ENCODE measurements around the gene CLDN9. TPM values are rescaled to one million over a fixed set of nuclear protein-coding genes. Genes with fewer than 3 reads are reported as not detected.

The CLDN9 gene
- total and polyA plus RNA-seq, 3 donors from 2014 or later: 0.34 to 0.39 (median 0.37) TPM

DNA sequence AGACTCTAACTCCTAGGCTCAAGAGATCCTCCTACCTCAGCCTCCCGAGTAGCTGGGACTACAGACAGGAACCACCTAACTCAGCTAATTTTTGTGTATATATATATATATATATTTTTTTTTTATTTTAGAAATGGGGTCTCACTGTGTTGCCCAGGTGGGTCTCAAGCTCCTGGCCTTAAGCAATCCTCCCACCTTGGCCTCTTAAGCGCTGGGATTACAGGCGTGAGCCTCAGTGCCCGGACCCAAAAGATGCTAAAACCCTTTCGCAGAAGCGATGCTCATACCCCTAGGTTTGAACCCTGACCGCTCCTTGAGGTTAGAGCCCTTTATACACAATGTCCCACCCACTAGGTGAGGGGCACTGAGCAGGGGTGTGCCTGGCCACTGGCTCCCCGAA, 2.2 kb upstream of the CLDN9 start:
- H3K4me3 ChIP-seq: no peak overlapping the region
- H3K27me3 ChIP-seq: no peaks in the 10 kb centered on the region
- no peak overlapping the region for H3K27ac ChIP-seq
- H3K36me3 ChIP-seq (ENCODE audit: low read depth, missing control alignments): no peaks in the 10 kb centered on the region
- H3K9me3 ChIP-seq: no peaks in the 10 kb centered on the region
- H3K4me1 ChIP-seq: no peaks in the 10 kb centered on the region
- intact Hi-C loops (cut with DNase I; ENCODE audit: low total_unique reads): no loop called here
- 91% methylated on average over 7 to 8 of the region's 8 CpGs for WGBS, 2 donors
- TF ChIP-seq, protein P1, sequence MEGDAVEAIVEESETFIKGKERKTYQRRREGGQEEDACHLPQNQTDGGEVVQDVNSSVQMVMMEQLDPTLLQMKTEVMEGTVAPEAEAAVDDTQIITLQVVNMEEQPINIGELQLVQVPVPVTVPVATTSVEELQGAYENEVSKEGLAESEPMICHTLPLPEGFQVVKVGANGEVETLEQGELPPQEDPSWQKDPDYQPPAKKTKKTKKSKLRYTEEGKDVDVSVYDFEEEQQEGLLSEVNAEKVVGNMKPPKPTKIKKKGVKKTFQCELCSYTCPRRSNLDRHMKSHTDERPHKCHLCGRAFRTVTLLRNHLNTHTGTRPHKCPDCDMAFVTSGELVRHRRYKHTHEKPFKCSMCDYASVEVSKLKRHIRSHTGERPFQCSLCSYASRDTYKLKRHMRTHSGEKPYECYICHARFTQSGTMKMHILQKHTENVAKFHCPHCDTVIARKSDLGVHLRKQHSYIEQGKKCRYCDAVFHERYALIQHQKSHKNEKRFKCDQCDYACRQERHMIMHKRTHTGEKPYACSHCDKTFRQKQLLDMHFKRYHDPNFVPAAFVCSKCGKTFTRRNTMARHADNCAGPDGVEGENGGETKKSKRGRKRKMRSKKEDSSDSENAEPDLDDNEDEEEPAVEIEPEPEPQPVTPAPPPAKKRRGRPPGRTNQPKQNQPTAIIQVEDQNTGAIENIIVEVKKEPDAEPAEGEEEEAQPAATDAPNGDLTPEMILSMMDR (IDR thresholded peaks at IDR 0.05): no peak
- no peak for TF ChIP-seq POLR2A (IDR thresholded peaks at IDR 0.05)
- DNase-seq: no peak

DNA sequence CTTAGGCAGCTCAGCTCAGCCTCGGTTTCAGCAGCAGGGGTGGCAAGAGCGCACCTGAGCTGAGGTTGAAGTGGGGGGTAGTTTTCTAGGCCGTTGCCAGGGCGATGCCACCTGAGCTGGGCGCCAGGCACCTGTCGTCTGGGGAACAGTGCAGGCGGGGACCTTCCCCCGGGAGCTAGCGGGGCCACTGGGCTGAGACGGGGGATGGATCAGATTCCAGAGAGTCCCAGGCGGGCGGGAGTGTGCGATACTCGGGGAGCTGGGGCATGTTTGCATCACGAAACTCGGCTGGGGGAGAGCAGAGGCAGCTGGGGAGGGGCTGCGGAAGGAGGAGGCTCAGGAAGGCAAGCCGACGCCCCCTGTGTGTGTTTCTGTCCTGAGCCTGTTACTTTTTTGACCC, 477 bp upstream of the CLDN9 start:
- no peak for DNase-seq
- intact Hi-C loops (cut with DNase I; ENCODE audit: low total_unique reads): no loop called here
- no peak for TF ChIP-seq POLR2A (IDR thresholded peaks at IDR 0.05)
- TF ChIP-seq, protein P1 (IDR thresholded peaks at IDR 0.05): no peak
- Histone ChIP-seq H3K4me1 (no peaks in the 10 kb centered on the region), H3K9me3 (no peaks in the 10 kb centered on the region), H3K27ac (no peak overlapping the region), H3K36me3 (ENCODE audit: low read depth, missing control alignments) (no peaks in the 10 kb centered on the region), H3K4me3 (no peak overlapping the region), H3K27me3 (no peaks in the 10 kb centered on the region)
- WGBS, 2 donors: 28 to 34% methylated on average over 18 to 19 of the region's 19 CpGs

DNA sequence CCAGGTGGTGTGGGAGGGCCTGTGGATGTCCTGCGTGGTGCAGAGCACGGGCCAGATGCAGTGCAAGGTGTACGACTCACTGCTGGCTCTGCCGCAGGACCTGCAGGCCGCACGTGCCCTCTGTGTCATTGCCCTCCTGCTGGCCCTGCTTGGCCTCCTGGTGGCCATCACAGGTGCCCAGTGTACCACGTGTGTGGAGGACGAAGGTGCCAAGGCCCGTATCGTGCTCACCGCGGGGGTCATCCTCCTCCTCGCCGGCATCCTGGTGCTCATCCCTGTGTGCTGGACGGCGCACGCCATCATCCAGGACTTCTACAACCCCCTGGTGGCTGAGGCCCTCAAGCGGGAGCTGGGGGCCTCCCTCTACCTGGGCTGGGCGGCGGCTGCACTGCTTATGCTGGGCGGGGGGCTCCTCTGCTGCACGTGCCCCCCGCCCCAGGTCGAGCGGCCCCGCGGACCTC, 798 bp downstream of the CLDN9 start:
- TF ChIP-seq POLR2A (IDR thresholded peaks at IDR 0.05): no peak
- no peaks in the 10 kb centered on the region for H3K27me3 ChIP-seq
- H3K9me3 ChIP-seq: no peaks in the 10 kb centered on the region
- H3K4me1 ChIP-seq: no peaks in the 10 kb centered on the region
- WGBS, 2 donors: 61 to 66% methylated on average over 9 to 19 of the region's 27 CpGs
- no peak overlapping the region for H3K27ac ChIP-seq
- no peaks in the 10 kb centered on the region for H3K36me3 ChIP-seq (ENCODE audit: low read depth, missing control alignments)
- no peak overlapping the region for H3K4me3 ChIP-seq
- intact Hi-C loops (cut with DNase I; ENCODE audit: low total_unique reads): no loop called here
- no peak for DNase-seq

DNA sequence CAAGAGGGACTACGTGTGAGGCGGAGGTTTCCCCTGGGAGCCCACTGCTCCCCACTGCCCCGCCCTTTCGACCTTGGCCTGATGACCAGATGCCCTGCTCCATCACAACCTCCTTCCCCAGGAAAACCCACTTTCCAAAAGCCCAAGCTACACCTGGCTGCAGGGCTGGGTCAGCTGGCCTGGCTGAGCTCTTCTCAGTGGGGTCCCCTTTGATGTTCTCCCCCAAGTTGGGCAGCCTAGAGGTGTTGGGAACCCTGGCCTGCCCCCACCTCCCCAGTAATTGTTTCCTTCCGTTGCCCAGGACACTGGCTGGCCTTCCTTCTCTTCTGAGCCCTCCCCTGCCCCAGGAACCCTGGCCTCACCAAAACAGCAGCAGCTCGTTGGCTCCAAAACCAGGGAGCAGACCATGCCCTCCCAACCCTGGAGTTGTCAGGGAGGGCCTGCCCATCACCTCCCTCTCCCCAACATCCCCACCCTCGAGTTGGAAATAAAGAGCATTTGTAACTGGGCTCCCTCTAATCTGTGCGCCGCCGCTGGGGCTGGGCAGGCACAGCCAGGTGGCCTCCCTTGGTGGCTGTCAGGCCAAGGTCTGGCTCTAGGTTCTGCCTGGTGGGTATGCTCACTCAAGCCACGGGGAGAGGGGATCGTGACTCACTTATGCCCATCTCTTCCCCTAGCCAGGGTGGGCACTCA, 1.4 kb downstream of the CLDN9 start:
- no peak overlapping the region for H3K4me3 ChIP-seq
- H3K4me1 ChIP-seq: no peaks in the 10 kb centered on the region
- no peak overlapping the region for H3K27ac ChIP-seq
- intact Hi-C loops (cut with DNase I; ENCODE audit: low total_unique reads): no loop called here
- no peaks in the 10 kb centered on the region for H3K27me3 ChIP-seq
- H3K9me3 ChIP-seq: no peaks in the 10 kb centered on the region
- DNase-seq: no peak
- H3K36me3 ChIP-seq (ENCODE audit: low read depth, missing control alignments): no peaks in the 10 kb centered on the region
- no peak for TF ChIP-seq POLR2A (IDR thresholded peaks at IDR 0.05)
- TF ChIP-seq, protein P1 (IDR thresholded peaks at IDR 0.05): no peak
- 50 to 57% methylated on average over 9 to 12 of the region's 12 CpGs for WGBS, 2 donors

DNA sequence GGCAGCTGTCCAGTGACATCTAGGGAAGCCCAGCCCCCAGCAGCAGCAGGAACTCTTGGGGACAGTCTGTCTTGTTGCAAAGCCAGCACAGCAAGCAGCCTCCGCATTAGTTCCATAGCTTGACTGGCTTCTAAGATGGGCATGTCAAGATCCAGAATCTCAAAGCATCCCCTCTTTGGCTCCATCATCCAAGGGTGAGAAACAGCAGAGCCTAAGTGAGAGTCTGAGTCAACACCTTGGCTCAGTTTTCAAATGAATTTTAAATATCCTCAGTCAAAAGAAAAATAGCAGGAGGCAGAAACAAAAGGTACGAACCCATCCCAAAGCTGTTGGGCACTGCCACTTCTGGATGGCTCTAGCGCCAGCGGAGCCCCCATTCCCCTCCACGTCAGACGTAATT, 2.2 kb downstream of the CLDN9 start:
- peaks cover 7% of the 10 kb centered on the region for H3K4me1 ChIP-seq
- no peak overlapping the region for H3K4me3 ChIP-seq
- TF ChIP-seq, protein P1 (IDR thresholded peaks at IDR 0.05): no peak
- no peak for TF ChIP-seq POLR2A (IDR thresholded peaks at IDR 0.05)
- WGBS, 2 donors: 91 to 94% methylated on average over 6 of the region's 6 CpGs
- no peak overlapping the region for H3K27ac ChIP-seq
- intact Hi-C loops (cut with DNase I; ENCODE audit: low total_unique reads): no loop called here
- H3K9me3 ChIP-seq: no peaks in the 10 kb centered on the region
- DNase-seq: no peak
- no peaks in the 10 kb centered on the region for H3K36me3 ChIP-seq (ENCODE audit: low read depth, missing control alignments)
- H3K27me3 ChIP-seq: no peaks in the 10 kb centered on the region
